Renal cortical epithelial cell (primary cell): ENCODE data around the gene TUBB2B. TPM values are rescaled to one million over a fixed set of nuclear protein-coding genes. Genes with fewer than 3 reads are reported as not detected.

ENCODE experiments used
- DNase-seq: peaks from one replicate; pipeline ENCODE4 v3.0.0-alpha.2; 2011; ENCODE audit warnings: low read depth
- total RNA-seq: library from RNA; depleted of rRNA; stranded (reverse); fragments of >200 nt; gene quantifications from 2 replicates; pipeline ENCODE4 v1.2.3, GENCODE V29; 2014

Gene TUBB2B
- total RNA-seq, 1 donor from 2014 or later: 21.6 TPM

DNA sequence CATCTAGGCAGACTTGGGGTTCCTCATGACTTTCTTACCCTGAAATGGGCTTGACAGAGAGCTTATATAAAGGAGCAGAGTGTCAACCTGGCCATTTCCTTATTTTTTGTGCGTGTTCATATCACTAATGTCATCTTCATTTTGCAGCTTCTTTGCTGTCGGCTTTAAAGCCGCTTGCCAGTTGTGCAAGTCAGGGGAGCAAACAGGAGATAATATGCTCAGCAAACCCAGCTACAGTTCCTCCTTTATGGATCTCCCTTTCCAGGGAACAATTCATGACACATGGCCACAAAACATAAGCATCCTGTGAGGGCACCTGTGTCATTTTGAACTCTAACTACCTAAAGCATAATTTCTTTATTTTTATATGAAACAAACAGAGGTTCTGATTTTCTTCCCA, 6.5 kb upstream of the TUBB2B start:
- DNase-seq: no peak

DNA sequence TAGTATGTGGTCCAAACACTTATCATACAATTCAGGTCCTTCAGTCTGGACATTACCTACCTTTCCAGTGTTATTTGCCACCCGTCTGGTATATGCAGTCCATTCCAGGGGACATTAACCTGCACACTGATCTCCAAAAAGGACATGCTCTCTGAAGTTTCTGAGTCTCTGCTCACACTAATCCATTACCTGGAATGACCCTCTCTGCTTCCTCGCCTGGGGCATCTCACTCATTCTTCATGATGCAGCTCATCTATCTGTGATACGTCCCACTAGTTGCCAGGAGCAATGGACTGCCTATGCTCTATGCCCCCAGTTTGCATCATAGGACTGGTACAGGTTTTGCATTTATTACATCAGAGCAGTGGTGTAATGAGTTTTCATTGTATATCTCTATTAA, 5.9 kb upstream of the TUBB2B start:
- no peak for DNase-seq

DNA sequence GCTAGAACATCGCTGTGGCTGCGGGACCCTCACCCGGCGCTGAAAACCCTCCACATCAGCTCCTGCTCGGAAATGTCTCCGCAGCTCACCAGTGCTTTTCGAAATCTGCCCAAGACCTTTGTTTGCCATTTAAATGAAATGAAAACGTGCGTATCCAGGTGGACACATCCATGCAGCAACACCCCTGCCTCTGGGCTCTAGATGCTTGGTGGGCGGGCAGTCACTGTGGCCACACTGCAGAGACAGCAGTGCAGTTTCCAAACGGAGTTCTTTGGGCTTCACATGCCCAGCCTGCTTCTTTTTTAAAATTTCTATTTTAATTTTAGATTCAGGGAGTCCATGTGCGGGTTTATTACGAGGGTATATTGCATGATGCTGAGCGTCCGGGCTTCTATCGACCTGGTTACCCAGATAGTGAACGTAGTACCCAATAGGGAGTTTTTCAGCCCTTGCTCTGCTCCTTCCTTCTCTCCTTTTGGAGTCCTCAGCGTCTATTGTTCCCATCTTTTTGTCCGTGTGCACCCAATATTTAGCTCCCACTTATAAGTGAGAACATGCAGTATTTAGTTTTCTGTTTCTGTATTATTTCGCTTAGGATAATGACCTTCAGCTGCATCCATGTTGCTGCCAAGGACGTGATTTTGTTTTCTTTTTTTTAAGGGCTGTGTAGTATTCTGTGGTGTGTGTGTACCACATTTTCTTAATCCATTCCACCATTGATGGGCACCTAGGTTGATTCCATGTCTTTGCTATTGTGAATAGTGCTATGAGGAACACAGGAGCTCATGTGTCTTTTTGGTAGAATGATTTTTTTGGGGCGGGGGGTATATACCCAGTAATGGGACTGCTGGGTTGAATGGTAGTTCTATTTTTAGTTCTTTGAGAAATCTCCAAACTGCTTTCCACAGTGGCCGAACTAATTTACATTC, 4.8 kb upstream of the TUBB2B start:
- DNase-seq: no peak

DNA sequence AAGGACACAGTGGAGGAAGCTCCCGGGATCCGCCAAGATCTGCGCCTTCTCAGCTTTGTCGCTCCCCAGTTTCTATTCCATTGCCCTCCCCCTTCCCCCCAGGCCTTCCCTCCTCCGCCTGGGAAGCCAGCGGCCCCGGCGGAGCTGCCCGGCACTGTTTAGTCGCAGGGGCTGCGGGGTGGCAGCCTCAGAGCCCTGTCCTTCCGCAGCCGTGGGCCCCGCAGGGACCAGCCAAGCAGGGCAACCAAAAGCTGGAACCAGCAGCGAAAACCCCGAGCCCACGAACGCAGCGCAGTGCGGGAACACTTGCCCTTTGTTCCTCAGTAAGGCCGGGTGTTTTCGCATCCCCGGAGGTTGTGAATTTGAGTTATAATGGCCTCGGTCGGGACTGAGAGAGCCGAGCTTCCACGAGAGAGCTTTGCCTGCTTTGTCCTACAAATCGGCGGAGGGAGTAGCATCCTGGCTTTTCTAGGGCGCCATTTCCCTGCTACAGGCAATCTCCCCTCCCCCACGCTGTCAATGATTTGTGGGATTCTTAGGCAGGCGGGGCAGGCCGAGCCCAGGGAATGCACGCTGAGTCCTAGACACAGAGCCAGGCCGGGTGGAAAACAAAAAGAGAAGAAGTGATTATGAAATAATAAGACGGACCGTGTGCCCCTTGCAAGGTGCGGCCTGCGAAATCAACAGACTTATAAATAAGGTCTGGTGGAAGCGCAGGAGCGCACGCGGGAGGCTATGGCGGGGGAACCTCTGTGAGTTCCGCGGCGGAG, 4.0 kb upstream of the TUBB2B start:
- DNase-seq: peak; percentile 78

DNA sequence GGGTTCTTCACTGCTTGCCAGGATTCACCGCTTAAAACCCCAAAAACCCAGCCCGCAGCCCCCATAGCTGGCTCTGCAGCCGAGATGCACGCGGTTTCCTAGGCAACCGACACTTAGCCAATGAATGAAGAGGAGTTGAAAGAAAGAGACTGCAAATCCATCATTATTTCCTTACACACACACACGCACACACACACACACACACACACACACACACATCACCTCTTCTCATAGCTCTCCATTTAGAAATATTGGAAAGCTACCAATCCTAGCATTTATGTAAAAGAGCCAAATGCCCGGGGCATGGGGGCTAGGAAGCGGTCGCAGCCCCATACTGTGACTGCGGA, 3.4 kb upstream of the TUBB2B start:
- no peak for DNase-seq

DNA sequence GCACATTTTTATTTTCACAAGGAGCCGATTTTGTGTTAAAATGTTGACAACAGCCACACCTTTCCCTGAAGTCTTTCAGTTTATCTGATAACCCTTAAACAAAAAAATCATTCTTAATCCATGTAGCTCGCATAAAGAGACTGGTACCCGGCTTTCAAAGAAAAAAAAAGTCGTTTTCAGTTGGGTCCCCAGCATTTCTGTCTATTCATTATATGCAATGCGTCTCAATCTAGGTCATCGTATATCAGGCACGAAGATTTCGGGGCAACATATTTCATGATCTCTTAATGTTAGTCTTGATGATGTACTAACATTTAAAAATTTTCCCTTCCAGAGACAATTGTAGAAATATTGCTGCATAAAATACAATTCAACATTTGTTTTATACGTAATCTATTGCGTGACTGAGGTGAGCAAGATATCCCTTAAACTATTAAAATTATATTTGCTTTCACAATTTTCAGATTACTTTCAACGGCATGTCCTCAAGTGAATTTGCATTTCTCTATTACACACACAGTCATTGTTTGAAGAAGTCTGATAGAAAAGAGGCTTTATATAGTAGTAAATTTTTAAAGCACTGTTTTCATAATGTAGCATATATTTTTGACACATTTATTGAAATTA, 2.9 kb upstream of the TUBB2B start:
- DNase-seq: no peak

DNA sequence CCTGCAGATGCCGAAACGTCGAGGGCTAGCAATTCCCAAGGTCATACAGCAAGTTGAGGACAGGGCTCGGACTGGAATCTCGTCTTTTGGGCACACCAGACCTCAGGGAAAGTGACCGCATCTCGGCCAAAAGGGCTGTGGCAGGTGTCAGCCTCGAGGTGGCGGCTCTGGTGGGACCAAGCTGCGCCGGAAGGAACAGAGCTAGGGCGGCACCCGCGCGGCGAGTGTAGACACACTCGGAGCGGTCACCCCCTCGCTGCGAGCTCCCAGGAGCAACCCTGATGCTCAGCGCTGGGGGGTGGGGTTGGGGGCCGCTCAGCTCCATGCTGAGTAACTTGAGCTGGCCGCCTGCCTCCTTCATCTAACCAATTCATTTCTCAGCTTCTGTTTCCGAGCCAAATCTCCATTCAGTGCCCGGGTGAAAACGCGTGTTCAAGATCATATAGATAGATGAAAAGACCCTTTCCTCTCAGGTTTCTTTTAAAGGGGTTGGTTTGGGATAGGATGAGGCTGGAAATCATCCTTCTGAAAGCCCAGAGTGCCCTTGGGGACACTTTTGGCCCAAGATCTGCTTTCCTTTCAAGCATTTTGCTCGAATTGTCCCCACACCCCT, 2.2 kb upstream of the TUBB2B start:
- DNase-seq: no peak

DNA sequence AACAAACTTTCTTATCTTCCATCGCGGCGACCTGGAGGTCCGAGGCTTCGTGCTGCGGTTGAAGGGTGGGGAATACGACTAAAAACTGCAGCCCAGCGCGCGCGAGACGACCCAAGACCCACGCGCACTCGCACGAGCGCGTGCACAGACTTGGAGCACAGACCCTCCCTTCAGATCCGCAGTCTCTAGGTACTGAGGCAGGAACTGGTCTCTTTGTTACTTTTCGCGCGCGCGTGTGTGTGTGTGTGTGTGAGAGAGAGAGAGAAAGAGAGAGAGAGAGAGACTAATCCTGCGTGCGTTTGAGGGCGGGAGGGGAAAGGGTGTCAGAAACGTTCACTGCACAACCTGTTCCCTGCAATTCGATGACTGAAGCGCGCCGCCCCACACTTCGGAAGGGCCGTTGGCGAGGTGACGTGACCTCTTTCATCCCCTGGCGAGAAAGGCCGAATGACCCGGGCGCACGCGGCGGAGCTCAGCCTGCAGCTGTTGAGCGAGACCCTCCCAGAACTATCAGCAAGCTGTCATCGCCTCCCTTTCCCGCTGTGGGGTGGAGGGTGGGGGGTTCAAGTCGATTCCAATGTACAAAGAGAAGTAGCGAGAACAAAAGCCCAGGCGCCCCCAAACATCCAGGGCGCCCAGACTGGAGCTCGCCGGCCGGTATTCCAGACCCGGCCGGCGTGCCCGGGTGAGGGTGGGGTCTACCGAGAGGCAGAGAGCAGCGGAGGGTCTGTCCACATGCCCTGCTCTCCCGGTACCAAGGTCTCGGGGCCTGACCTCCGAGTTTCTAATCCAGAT, 1.5 kb upstream of the TUBB2B start:
- no peak for DNase-seq

DNA sequence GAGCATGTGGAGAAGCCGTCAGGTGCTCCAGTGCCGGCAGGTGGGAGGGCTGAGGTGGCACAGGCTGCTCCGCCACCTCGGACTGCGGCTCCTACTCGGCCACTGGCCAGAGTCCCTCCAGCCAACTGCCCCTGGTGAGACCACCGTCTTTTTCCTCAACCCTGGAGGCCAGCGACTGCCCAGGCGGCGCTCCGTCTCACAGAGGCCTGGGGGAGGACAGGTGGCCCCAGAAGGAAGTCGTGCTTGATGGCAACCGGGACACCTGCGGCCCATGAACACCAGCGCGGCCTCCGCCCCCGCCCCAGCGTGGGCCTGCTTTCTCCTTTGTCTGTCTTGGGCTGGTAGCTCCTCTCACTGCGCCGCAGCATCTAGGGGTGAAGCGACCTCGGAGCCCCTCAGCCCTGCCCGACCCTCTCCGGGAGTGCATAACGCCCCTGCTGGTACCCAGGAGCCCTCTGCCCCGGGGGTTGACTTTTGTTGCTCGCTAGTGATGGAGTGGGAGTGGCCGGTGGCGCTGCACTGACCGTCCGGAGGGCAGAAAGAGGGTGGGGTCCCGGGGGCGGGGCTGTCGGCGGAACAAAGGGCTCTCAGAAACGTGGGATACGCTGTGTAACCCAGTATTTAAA, 706 bp upstream of the TUBB2B start:
- DNase-seq: no peak

DNA sequence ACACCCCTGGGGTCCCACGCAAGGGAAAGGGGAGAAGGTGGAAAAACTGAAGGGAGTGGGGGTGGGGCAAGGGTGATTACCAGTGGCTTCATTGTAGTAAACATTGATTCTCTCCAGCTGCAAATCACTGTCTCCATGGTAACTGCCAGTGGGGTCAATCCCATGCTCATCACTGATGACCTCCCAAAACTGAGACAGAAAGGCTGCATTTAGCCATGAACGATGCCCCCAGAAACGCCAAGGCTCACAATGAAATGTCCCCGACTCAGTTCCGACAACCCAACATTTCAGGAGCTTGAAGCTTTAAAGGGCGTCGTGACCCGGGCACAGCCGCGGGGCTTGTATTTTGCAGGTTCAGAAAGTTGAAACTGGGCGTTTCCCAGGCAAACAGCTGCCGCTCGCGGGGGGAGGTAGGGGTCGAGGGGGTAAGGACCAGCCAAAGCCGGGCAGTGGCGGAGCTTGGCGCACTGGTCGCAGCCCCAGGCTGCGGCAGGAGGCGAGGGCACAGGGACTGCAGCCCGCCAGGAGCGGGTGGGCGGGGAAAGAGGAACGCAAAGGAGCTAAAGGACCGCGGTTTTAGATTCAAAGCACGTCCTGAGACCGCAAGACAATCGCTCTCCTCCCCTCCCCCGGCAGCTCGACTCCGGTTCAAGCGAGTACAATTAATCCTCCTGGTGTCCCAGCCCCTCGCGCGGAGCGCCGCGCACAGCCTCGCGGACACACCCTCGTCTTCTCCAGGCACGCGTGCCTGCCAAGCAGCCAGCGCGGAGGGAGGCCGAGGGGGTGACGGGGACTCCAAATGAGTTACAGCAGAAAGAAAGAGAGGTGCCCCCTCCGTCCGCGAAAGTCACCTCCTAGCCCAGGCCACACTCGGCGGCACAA, 731 bp downstream of the TUBB2B start:
- peak; percentile 66 for DNase-seq

DNA sequence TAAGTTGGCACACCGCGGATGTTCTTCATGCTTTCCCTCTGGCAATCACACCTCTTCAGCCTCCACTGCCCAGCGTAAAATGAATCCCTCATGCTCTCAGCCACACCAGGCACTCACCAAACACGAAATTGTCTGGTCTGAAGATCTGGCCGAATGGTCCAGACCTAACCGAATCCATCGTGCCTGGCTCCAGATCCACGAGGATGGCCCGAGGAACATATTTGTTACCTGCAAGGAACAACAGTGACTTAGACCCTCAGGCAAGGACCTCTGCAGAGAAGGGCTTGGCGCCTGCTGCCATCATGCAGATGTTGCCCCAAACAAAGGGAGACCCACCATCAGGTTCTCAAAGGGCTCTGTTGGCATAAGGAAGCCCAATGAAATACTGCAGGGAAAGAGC, 1.4 kb downstream of the TUBB2B start:
- no peak for DNase-seq

DNA sequence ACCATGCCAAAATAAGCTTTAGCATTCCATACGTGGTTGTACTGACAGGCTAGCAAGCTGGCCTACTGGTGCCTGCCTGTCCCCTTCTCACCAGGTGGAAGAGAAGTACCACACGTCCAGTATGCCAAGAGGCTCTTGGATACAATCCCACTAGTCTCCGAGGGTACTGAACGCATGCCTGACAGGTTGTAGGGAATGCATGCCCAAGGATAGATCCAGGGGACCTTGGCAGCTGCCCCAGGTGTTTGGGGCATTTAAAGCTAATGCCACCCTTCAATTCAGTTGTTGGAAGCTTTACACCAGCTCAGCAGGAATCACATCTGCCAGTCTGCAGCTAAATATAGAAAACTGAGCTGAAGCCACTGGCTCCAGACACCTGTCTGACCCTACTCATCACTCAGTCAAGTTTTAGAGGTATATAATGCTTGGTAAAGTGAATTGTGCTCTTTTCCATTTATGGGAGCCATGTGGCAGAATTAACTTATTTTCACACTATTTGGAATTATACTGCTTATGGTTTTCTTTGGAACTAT, 4.9 kb downstream of the TUBB2B start:
- no peak for DNase-seq

DNA sequence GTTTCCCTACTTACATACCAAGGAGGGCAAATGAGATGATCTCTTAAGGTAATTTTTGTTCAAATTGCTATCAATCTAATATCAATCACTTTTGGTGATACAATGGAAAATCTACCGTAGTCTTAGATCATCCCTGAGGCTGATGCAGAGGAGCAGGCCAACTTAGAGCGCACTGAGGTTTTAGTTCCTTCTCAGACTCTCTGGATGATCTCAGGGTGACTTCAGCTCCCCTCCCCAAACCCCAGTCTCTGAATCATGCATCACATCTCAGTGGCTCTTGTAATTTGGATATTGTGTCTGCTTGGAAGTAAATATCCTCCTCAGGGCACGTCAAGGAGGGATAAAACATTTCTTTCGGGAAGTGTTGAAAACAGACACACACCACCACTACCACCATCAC, 5.9 kb downstream of the TUBB2B start:
- DNase-seq: no peak

DNA sequence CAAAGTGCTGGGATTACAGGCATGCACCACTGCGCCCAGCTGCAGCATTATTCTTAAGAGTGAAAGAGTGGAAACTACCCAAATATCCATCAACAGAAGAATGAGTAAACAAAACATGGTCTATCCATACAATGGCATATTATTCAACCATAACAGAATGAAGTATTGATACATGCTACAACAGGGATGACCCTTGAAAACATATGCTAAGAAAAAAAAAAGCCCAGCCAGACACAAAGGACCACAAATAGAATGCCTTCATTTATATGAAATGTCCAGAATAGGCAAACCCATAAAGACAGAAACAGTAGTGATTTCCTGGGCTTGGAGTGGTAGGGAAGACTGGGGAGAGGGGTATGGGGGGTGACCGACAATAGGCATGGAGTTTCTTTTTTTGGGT, 7.1 kb downstream of the TUBB2B start:
- DNase-seq: no peak

DNA sequence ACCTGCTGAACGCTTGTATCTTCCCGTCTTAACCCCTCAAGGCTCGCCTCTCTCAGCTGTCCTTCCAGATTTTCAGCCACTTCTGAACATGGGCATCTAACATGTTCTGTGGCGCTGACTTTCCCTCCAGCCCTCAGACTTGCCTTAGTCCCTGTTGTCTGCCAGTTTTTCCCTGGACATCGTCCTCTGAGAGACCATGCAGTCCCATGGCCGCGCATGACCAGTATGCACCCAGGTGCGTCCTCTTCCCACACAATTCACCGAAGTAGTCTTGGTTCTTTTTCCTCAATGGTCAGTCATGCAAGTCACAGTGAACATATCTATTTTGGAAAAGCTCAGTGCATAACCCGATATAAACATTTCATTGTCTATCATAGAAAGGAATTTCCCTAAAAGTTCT, 9.2 kb downstream of the TUBB2B start:
- no peak for DNase-seq

DNA sequence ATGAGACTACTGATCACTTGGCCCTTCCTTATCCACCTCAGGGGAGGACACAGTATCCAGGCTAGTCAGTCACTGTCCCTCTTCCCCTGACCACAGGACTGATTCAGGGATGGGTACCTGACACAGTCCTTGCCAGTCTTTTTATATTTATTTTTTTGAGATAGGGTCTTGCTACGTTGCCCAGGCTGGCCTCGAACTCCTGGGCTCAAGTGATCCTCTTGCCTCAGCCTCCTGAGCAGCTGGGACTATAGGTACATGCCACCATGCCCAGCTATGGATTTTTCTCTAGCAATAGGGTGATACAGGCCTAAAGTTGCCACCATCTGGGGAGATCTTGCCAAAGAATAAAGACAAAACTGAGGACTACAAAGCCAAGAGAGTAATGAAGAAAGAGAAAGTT, 10.2 kb downstream of the TUBB2B start:
- no peak for DNase-seq

DNA sequence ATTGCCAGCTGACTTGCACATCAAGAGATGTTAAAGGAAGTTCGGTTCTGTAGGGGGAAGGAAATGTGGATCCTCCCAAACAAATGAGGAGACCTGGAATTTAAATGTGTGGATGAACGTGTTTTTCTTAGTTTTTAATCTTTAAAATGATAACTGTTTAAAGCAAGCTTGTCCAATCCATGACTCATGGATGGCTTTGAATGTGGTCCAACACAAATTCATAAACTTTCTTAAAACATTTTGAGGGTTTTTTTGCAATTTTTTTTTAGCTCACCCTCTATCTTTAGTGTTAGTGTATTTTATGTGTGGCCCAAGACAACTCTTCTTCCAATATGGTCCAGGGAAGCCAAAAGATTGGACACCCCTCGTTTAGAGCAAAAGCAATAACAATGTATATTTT, 12.6 kb downstream of the TUBB2B start:
- no peak for DNase-seq

DNA sequence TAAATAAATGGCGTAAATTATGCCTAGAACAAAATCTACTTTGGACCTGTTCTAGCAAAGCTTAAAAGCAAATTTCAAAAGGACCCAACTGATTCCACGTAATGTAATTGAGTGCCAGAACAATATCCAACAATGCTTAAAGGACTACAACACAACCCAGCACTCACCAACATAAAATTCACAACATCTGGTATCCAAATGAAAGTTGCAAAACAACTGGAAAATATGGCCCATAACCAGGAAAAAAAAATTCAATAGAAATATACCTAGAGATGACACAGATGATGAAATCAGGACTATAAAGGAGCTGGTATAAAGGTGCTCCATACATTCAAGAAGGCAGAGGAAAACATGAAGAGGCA, 14.1 kb downstream of the TUBB2B start:
- DNase-seq: no peak

DNA sequence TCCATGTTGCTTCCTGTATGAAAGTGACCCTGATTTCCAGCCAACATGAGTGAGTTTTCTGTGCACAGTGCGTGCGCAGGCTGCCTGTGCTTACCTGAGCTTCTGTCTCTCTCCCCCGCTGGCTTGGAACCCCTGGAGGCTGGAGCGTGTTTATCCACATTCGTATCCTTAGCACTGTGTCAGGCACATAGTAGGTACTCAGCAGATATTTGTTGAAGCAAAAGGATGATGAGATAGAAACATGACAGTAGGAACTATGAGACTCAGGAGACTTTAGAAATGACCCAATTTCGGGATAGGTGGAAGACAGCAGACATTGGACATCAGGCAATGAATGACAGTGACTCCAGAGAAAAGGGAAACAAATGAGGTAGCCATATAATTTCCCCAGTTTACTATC, 15.2 kb downstream of the TUBB2B start:
- DNase-seq: no peak

DNA sequence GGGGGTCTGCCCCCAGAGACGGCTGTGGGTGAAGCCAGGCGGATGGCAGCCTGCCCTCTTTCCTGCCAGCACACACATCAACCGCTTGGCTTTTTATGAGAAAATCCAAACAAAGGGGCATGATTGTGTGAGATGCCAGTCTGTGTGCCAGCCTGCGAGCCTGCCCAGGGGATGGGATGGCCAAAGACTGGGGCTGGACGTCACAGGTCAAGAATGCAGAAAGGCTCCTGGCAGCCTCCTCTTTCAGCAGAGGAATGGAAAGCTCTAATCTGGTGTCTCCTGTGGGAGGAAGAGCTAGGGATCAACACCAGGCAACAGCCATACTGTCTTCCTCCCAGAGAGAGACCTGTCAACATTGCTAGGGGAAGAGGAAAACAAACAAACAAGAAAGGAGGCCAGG, 15.8 kb downstream of the TUBB2B start:
- DNase-seq: no peak
